Measurements from ENCODE around the gene PLCD3. TPM values are rescaled to one million over a fixed set of nuclear protein-coding genes. Genes with fewer than 3 reads are reported as not detected.
A peak's percentile ranks its signal among the peaks of the same experiment; 100 is the strongest.

PLCD3 gene
- total RNA-seq, 1 experiment from 2014 or later, result 55.8 TPM

GRCh38 chr17:45170931-45171337 lies 38.6 kb upstream of the PLCD3 start (continued):
- TF ChIP-seq ERG (CRISPR knock-in tag; IDR thresholded peaks at IDR 0.05) (no peak), KAT7 (CRISPR knock-in tag; IDR thresholded peaks at IDR 0.05; ENCODE audit: borderline replicate concordance) (no peak), ZSCAN18 (CRISPR knock-in tag; IDR thresholded peaks at IDR 0.05) (no peak)

- ATAC-seq (no peak), DNase-seq (ENCODE audit: low spot score) (no peak)
- CTCF ChIA-PET, result interaction anchor here (1.0 to 6.4 kb wide), 9 partner anchors 8 to 255 kb away, joined by 3 to 99 read pairs (median 7); partner anchors contain the start of genes ACBD4, HEXIM1 and HEXIM2
- Mint-ChIP-seq H3K9me3 (no peaks in the 10 kb centered on the region), H3K4me1 (peaks cover 29% of the 10 kb centered on the region), H3K27me3 (ENCODE audit: low read depth) (no peaks in the 10 kb centered on the region), H3K27ac (peak overlapping the region; percentile 87; the same call in 1 of the 2 replicates), H3K4me3 (no peak overlapping the region), H3K36me3 (peaks cover 4% of the 10 kb centered on the region)
- TF ChIP-seq PREB (CRISPR knock-in tag; IDR thresholded peaks at IDR 0.05; ENCODE audit: borderline replicate concordance) (no peak), SOX15 (CRISPR knock-in tag; IDR thresholded peaks at IDR 0.05) (no peak), STAT6 (CRISPR knock-in tag; conservative IDR thresholded peaks at IDR 0.05; ENCODE audit: low read depth) (no peak), KAT7 (CRISPR knock-in tag; IDR thresholded peaks at IDR 0.05; ENCODE audit: borderline replicate concordance) (no peak)
- POLR2A ChIA-PET, result interaction anchor here (1.4 to 4.4 kb wide), 3 partner anchors 9 to 22 kb away, joined by 9 to 82 read pairs (median 75); partner anchors contain the start of genes HEXIM1 and HEXIM2
These were observed 38.1 kb upstream of the PLCD3 start for GRCh38 chr17:45170280-45170930.

- Mint-ChIP-seq H3K4me1 (peaks cover 29% of the 10 kb centered on the region), H3K27me3 (ENCODE audit: low read depth) (no peaks in the 10 kb centered on the region), H3K4me3 (no peak overlapping the region), H3K9me3 (no peaks in the 10 kb centered on the region), H3K27ac (peak overlapping the region; percentile 60; the same call in 1 of the 2 replicates), H3K36me3 (peaks cover 9% of the 10 kb centered on the region)
- peak; percentile 30 for DNase-seq (ENCODE audit: low spot score)
- ChIA-PET POLR2A (interaction anchor here (1.1 to 1.4 kb wide), 2 partner anchors 8 to 21 kb away, joined by 9 to 11 read pairs; partner anchors contain the start of genes HEXIM1 and HEXIM2), CTCF (interaction anchor here (0.6 to 6.4 kb wide), 7 partner anchors 14 to 262 kb away, joined by 3 to 99 read pairs (median 6); partner anchors contain the start of genes ACBD4 and HEXIM1)
- ATAC-seq, result peak; percentile 6; the same call in 1 of the 2 replicates
- TF ChIP-seq STAT6 (CRISPR knock-in tag; conservative IDR thresholded peaks at IDR 0.05; ENCODE audit: low read depth), result no peak
- no peak for TF ChIP-seq ZNF138 (CRISPR knock-in tag; conservative IDR thresholded peaks at IDR 0.05)
- TF ChIP-seq CBFB (CRISPR knock-in tag; IDR thresholded peaks at IDR 0.05; ENCODE audit: low read depth), result no peak
- no peak for TF ChIP-seq GRHL2 (CRISPR knock-in tag; IDR thresholded peaks at IDR 0.05; ENCODE audit: insufficient replicate concordance, severe bottlenecking)
- no peak for TF ChIP-seq TEAD4 (CRISPR knock-in tag; IDR thresholded peaks at IDR 0.05)
- no peak for TF ChIP-seq AFF4 (CRISPR knock-in tag; IDR thresholded peaks at IDR 0.05; ENCODE audit: borderline replicate concordance)
- no peak for TF ChIP-seq CREM (CRISPR knock-in tag; IDR thresholded peaks at IDR 0.05)
- no peak for TF ChIP-seq MAX (CRISPR knock-in tag; IDR thresholded peaks at IDR 0.05)
- TF ChIP-seq MLX (CRISPR knock-in tag; IDR thresholded peaks at IDR 0.05), result no peak
These were observed 36.9 kb upstream of the PLCD3 start for GRCh38 chr17:45168991-45169752.

Data from WTC11 (cell line).